Measurements from ENCODE around the gene NDST3.
A peak's percentile ranks its signal among the peaks of the same experiment; 100 is the strongest.

NDST3 gene

GRCh38 chr4:118158763-118159375, 124.6 kb downstream of the NDST3 start:
- TF ChIP-seq CTCF (IDR thresholded peaks at IDR 0.05; ENCODE audit: low read depth, low read length) = no peak
- no peak overlapping the region for H3K4me3 ChIP-seq (replicated peaks in 1 of 2; ENCODE audit: low read depth in 2 of 2, low read length in 2 of 2)
- DNase-seq (ENCODE audit: low read depth in 2 of 2) = peak in 1 of 2 donors; percentile 92

GRCh38 chr4:118167306-118167705, 133.0 kb downstream of the NDST3 start:
- no peak overlapping the region for H3K4me3 ChIP-seq (replicated peaks in 1 of 2; ENCODE audit: low read depth in 2 of 2, low read length in 2 of 2)
- no peak for DNase-seq (ENCODE audit: low read depth in 2 of 2)
- TF ChIP-seq CTCF (IDR thresholded peaks at IDR 0.05; ENCODE audit: low read depth, low read length) = no peak

- no peak for TF ChIP-seq CTCF (IDR thresholded peaks at IDR 0.05; ENCODE audit: low read depth, low read length)
- no peak overlapping the region for H3K4me3 ChIP-seq (replicated peaks in 1 of 2; ENCODE audit: low read depth in 2 of 2, low read length in 2 of 2)
- DNase-seq (ENCODE audit: low read depth in 2 of 2) = no peak
Observed at GRCh38 chr4:118171381-118171780, 137.1 kb downstream of the NDST3 start.

GRCh38 chr4:118173126-118173525, 138.8 kb downstream of the NDST3 start:
- no peak for TF ChIP-seq CTCF (IDR thresholded peaks at IDR 0.05; ENCODE audit: low read depth, low read length)
- DNase-seq (ENCODE audit: low read depth in 2 of 2) = no peak
- H3K4me3 ChIP-seq (replicated peaks in 1 of 2; ENCODE audit: low read depth in 2 of 2, low read length in 2 of 2) = no peak overlapping the region

- no peak overlapping the region for H3K4me3 ChIP-seq (replicated peaks in 1 of 2; ENCODE audit: low read depth in 2 of 2, low read length in 2 of 2)
- DNase-seq (ENCODE audit: low read depth in 2 of 2) = peak; percentile 45 to 67
- TF ChIP-seq CTCF (IDR thresholded peaks at IDR 0.05; ENCODE audit: low read depth, low read length) = no peak
Observed at GRCh38 chr4:118173956-118174725, 139.9 kb downstream of the NDST3 start.

GRCh38 chr4:118175506-118175905, 141.2 kb downstream of the NDST3 start:
- H3K4me3 ChIP-seq (replicated peaks in 1 of 2; ENCODE audit: low read depth in 2 of 2, low read length in 2 of 2) = no peak overlapping the region
- no peak for DNase-seq (ENCODE audit: low read depth in 2 of 2)
- no peak for TF ChIP-seq CTCF (IDR thresholded peaks at IDR 0.05; ENCODE audit: low read depth, low read length)

All from cardiac fibroblast (primary cell).